GM21526 (cell line): ENCODE measurements around the gene TPP1.

ENCODE experiments used
- ATAC-seq: cut with Tn5 transposase; IDR thresholded peaks from one replicate; pipeline ENCODE4 v1.9.1; 2021; ENCODE audit warnings: moderate library complexity; ENCODE audit not compliant: unreplicated experiment, low FRiP score

TPP1 gene

DNA sequence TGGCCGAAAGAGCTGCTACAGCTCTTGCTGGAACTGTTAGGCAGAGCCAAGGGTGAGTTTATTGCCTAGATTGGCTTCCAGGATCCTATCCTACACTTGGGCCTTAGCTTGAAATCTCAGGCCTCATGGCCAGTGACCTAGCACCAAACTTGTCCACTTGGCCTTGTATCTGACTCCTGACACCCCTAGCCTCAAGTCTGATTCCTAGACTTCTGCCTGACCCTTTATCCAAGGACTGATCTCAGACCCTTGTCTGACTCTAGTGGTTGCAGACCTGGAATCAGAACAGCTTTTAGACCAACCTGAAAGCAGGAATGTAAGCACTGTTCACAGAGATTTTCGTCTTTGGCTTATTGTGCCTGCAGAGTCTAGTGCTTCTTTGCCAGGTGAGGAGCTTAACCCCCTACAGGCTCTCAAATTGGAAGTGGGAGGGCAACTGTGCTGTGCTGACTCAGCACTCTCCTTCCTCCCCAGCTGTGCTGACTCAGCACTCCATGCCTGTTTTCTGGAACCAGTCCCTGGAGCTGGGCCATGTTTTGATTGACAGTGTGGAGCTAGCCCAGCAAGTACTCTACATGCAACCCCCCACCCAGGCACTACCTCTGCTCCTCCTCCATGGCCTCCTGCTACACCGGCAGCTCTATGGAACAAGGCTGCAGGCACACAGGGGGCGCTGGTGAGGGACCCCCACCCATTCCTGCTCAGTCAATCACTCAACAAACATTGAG, 50.9 kb downstream of the TPP1 start:
- no peak for ATAC-seq

DNA sequence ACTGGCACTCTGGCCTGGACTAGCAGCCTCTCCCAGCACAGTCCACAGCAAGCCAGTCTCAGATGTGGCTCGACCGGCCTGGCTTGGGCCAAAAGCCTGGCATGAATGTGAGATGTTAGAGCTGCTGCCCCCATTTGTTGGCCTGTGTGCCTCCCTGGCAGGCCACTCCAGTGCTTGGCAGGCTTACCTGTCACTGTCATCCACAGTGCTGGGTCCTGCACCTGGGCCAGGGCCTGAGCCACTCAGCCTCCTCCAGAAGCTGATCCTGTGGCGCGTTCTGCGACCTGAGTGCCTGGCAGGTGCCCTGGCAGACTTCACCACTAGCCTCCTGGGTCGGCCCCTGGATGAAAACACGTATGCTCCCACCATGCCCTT, 51.9 kb downstream of the TPP1 start:
- ATAC-seq: no peak

DNA sequence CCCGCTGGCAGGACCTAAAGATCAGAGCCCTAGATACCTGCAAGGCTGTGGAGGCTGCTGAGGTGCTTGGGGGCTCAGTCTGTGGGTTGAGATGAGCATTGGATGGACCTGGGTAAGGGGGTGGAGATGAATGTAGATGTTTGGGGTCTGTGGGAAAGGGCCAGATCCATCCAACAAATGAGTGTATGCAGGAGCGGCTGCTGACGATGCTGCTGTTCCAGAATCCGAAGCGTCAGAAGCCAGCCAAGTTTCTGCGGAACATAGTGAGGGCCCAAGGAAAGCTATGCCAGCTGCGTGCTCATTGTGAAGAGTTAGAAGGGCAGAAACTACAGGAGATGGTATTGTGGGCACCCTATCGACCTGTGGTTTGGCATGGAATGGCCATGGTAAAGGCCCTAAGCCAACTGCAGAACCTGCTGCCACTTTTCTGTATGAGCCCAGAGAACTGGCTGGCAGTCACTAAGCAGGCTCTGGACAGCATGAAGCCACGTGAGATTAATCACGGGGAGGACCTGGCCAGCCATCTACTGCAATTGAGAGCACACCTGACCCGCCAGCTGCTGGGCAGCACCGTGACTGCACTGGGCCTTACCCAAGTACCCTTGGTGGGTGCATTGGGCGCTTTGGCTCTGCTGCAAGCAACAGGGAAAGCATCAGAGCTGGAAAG, 52.4 kb downstream of the TPP1 start:
- no peak for ATAC-seq

DNA sequence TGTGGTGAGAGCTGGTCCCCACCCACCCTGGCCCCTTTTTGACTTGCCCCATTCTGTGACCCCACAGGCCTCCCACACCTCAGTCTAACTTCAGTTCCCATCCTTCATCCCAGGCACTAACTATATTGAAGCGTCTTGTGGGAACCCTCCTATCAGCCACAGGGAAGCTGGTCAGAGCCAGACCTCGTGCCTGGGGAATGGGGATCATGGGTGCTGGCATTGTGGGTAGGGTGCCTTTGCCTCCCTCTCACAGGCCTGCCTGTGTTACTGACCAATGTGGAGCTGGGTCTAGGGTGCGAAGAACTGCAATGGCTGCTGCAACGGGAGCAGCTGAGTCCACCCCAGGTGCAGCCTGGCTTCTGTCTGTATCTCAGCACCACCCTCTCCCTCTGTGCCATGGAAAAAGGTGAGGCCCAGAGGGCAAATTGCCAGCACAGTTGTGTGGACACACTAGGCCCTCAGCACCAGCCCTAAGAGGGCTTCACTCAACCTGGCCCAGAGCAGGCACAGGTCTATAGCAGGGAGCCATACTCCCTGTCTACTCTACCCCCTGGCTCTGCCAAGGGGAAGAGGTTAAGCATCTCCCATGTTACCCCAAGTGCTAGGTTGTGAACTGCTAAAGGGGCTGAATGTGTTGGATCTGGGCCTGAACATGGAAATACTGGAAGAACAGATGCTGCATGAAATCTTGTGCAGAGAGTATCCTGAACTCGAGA, 53.1 kb downstream of the TPP1 start:
- no peak for ATAC-seq

- no peak for ATAC-seq
Measured at GRCh38 chr11:6565325-6565724, 53.9 kb downstream of the TPP1 start.

- ATAC-seq: no peak
Measured at GRCh38 chr11:6563667-6564066, 55.6 kb downstream of the TPP1 start.

- no peak for ATAC-seq
Measured at GRCh38 chr11:6563121-6563619, 56.1 kb downstream of the TPP1 start.
